Jurkat, Clone E6-1 (cell line): ENCODE data around the gene FILIP1.

ENCODE experiments used
- DNase-seq: peaks from one replicate; pipeline ENCODE4 v3.0.0-alpha.2; 2011; ENCODE audit warnings: low read depth, low spot score
- H3K4me3 ChIP-seq: 2 replicates; pipeline ENCODE4 v1.5.1; 2011; ENCODE audit warnings: mild to moderate bottlenecking, low read length, control low read depth, moderate library complexity

The FILIP1 gene

DNA sequence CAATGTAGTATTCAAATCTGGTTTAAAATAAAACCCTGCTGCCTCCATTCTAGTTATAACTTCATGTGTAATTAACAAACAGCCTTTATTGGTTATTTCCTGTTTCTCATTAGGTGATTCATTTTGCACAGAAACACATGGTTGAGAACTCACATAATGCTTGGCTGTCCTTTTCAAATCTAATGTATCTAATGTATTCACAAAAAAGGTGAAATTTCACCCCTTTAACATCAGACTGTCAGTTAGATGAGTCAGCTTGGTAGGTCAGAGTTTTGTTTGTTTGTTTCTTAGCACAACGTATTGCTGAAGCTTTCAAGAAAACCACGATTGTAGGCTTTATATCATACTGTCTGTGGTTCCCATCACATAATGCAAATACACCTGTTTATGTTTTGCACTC, 130.3 kb downstream of the FILIP1 start:
- no peak for DNase-seq
- H3K4me3 ChIP-seq, result no peak overlapping the region

DNA sequence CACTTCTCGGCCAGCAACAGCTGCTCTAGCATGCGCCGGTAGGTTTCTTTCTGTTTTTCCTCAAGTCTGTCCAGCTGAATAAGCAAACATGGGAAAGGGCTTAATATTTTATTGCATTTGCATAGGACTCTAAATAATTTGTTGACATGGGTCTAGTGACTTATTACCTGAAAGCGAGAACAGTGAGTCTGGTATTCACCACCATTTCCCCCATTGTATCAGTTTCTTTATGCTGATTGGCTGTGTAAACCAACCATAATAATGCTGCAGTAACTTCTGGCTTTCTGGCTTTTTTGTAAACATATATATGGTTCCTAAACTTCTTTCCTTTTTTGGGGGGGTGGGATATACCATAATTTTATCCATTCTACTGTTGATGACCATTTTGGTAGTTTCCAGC, 140.0 kb downstream of the FILIP1 start:
- no peak overlapping the region for H3K4me3 ChIP-seq
- DNase-seq, result no peak

DNA sequence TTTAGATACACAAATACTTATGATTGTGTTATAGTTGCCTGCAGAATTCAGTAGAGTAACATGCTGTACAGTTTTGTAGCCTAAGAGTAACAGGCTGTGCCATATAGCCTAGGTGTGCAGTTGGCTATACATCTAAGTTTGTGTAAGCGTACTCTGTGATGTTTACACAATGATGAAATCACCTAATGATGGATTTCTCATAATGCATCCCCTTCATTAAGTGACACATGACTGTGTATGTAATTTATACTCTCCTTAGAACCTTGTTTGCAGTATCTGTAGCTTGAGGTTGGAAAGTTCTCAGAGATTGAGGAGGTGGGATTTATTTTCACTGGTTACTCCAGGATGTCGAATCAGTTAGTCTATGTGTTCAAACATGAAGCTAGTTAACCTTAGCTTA, 142.0 kb downstream of the FILIP1 start:
- H3K4me3 ChIP-seq, result no peak overlapping the region
- no peak for DNase-seq

DNA sequence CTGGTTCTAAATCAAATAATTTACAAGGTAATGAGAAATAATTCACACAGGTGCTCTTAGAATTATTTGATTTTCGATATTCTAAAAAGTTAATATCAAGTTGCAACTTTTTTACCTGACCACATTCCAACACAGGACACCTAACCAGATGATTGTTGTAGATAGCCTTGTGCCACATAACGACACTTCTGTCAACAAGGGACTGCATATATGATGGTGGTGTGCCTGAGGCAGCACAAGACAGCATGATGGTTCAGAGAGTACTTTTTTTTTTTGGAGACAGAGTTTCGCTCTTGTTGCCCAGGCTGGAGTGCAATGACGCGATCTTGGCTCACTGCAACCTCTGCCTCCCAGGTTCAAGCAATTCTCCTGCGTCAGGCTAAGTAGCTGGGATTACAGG, 142.8 kb downstream of the FILIP1 start:
- no peak overlapping the region for H3K4me3 ChIP-seq
- no peak for DNase-seq

DNA sequence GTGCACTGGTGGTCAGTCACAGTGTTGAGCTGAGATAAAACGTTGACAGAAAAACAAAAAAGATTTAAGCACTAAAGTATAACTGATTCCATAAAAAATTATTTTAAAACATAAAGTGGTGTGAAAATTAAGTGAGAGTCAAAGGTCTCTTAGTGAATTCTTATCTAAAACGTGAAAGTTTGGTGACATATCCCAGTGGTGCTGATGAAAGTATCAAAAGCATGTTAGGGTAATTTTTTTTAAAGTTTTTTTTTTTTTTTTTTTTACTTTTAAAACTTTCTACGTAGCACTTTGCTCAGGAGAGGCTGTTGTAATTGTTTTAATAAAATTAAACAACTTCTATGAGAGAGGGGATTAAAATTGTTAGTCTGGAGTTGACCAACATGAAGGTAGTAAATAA, 143.4 kb downstream of the FILIP1 start:
- H3K4me3 ChIP-seq, result no peak overlapping the region
- no peak for DNase-seq

DNA sequence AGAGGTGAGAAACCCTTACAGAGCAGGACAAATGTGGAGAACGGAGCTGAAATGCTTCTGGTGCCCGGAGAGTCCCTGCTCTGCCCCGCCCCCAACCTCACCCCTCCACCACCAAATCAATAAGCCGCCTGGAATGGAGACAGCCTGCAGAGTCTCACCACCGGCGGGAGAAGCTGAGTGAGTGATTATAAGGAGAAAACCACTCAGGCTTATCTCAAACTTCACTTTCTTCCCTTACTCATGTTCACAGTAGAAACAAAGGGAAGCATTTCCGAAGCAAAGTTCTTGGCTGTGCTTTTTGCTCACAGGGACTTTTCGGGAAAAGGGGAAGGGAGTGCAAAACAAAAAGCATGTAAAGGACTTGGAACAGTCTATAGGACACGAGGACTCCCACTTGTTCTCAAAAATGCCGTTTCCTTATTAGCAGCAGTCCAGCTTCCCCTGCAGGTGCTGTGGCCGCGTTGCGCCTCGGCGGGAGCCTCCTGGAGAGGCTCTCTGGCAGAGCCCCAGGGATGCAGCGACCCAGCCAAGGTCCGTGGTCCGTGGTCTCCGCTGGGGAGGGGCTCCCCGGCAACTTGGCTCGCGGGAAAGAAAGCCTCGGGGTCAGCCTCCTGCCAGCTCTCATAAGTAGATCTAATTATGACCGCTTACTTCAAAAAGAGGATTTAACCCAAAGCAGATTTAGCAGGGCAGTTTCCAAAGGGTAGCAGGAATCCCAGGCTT, 144.2 kb downstream of the FILIP1 start:
- H3K4me3 ChIP-seq, result no peak overlapping the region
- no peak for DNase-seq

DNA sequence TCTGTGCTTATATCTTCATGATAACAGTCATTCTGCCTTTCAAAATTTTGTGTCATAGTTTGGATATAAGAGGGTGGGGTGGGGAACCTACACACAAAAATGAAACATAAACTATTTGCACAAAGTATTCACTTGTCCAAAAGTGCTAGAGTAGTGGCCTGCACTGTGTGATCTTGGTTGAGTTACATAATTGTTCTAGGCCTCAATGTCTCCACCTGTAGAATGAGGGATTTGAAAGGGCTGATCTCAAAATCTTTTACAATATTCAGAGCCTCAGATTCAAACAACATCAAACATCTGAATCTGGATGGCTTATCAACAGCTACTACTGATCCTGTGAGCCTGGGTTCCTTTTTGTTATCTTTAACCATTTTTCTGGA, 144.7 kb downstream of the FILIP1 start:
- no peak overlapping the region for H3K4me3 ChIP-seq
- DNase-seq, result no peak

DNA sequence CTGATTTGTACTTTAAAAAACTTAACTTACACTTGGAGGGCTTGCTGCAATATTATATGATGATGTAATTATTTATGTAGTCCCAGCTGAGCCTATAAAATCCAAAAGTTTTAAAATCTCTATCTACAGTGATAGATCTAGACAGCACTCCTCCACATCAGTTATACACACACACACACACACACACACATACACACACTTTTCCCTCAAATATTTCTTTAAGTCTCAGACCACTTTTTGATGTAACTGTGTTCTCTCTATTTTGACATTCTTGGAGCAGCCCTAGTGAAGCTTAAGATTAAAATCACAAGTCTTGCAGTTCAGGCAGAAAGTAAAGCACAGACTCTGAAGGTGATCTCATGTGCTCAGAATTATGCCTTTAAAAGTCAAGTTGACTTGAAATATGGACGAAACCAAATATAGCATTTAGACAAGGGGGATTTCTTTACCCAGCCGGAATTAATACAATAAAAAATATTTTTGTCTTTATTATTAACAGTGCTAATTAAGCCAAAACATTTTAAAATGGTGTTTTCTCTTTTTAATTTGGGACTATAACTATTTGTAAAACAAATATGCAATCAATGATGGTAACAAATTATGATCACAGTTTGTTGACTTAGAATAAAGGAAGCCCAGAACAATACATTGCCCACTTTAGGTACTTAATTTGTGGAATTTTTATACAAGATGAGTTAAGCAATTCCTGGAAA, 145.5 kb downstream of the FILIP1 start:
- DNase-seq, result no peak
- H3K4me3 ChIP-seq, result no peak overlapping the region

DNA sequence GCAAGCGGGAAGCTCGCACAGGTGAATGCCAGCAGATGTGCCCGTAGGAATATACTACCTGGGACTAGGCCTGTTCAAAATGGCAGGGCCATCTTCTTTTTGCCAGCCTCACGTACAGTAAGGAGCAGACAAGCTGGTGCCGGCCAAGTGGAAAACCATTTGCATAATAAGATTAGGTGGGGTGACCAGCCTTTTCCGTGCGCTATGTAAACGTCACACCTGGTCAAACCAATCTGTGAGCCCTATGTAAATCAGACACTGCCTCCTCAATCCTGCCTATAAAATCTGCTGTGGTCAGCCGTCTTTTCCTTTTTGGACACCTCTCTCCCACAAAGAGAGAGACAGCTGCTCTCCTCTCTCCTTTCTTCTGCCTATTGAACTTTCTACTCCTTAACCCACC, 148.2 kb downstream of the FILIP1 start:
- no peak overlapping the region for H3K4me3 ChIP-seq
- DNase-seq, result no peak

DNA sequence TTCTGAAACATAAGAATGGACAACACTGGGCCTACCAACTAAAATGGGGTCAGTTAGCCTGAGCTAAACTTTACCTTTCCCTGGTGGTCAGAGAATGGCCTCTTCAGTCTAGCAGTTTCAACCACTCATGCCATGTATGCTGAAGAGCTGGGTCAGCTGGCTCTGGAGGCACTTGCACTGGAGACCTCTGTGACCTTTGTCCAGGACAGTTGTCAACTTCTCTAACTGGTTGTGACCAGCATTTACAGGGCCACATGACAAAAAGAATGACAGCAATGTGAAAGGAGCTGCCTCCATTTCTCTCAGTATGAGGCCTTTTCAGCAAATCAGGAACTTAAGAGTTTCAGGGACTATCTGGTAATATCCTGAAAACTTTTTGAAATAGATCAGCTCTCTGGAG, 149.1 kb downstream of the FILIP1 start:
- no peak for DNase-seq
- no peak overlapping the region for H3K4me3 ChIP-seq

DNA sequence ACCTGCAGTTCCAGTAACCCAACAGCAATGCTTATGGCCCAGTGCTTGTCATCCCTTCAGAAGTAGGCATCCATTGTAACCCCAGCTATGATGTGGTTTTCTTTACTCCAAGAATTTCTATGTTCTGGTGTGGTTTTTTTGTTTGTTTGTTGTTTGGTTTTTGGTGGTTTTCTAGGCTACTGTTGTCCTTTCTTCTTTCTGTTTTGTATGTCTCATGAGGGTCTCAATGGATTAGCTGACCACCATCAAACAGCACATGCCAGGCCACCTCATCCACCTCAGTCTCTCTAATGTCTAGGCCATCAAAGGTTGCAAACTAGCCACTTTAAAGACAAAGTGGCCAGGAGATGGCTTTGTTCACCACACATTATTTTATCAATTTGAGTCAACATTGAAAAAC, 149.6 kb downstream of the FILIP1 start:
- DNase-seq, result no peak
- no peak overlapping the region for H3K4me3 ChIP-seq

DNA sequence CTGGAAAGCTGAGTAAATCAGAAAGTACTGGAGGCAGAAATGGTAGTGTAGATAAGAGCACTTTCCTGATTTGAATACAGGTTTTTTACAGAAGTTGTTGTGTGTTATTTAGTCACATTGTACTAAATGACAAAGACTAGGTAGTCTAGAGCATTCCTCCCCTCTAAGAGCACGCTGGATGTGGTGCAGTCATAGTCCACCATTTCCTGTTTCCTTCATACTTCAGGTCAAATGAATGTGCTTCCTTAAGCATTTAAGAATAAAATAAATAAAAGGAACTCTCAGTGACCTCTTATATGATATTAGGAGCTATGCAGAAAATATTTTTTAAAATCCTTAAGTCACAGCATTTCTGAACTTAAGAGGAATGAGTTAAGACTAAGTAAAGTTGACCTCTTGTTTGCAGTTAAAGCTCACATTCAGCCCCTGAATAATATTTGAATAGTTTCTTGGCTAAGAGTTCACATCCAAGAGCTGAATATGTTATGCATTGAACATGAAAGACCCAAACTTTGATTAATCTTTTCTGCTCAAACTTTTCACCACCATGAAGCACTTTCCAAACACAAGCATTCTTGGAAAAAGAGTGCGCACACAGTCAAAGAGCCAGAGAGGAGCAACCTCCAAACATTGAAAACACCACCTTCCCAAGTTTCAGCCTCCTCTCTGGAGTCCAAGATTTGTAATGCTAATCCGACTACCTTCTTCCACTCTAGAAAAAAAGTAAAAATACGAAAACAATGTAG, 155.6 kb downstream of the FILIP1 start:
- no peak overlapping the region for H3K4me3 ChIP-seq
- no peak for DNase-seq

DNA sequence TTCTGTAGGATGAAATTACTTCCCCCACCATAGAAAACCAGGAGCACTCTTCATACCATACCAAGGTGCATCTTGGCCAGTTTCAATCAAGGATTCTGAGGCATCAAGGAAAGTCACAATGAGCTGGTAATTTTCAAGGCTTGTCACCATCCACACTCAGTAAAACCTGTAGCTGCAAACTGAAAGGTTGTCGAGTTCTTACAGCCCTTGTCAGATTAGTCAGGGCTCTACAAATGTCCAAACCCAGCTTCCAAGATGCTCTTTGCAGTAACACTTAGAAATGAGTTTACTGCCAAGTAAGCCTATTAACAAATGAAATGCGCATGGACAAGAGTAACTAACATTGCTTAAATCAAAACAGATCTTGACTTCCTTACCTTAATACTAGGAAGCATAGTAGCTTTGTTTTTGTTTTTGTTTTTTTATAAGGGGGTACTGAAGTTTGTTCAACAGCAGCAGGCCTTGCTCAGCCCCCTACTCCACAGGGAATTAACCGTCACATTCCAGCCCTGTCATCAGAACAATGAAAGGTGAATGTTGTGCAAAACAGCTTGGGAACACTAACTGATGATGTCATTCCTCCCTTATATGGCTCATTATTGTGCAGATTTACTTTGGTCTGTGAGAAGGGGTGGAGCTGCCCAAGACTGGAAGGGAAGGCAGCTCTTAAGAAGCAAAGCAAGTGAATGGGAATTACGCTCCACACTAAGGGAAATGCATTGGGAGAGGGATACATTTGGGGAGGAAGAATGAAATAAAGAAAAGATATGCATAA, 159.1 kb downstream of the FILIP1 start:
- DNase-seq, result no peak
- H3K4me3 ChIP-seq, result no peak overlapping the region

DNA sequence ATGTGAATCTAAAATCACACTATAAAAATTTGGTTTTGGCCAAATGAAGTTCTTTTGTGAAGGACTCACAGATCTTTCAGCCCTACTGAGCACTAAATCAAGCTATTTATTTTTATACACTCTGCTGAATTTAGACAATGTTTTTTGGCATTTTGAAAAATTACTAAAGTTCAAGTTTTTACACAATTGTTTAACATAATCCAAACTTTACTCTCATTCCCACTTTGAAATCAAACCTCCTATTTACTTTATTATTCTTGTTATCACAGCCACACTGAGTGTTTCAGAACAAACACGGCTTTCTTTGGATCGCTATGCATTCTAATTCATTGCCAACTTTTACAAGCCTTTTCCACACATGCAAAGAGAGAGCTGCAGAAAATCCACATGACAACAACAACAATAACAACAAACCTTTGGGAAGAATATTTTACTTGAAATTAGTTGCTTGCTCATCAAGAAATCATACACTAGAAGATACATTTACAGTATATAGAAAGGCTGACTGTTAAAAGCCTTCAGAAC, 159.9 kb downstream of the FILIP1 start:
- H3K4me3 ChIP-seq, result no peak overlapping the region
- DNase-seq, result no peak

DNA sequence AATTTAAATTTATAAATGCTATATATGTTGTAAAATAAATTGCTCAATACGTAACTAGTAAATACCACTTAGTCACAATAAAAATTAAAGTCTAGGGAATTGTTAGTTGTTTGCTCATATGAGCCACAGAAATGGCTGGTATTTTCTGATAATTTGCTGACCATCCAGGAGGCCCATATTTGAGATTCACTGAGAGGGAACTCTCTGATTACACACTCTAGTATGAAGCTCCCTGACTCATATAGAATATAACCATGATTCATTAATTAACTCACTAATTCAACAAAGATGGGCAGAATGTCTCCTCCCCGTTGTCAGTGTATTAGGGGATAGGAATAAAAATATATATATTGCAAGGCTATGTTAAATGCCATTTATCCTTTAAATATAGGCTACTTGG, 162.4 kb downstream of the FILIP1 start:
- no peak for DNase-seq
- H3K4me3 ChIP-seq, result no peak overlapping the region

DNA sequence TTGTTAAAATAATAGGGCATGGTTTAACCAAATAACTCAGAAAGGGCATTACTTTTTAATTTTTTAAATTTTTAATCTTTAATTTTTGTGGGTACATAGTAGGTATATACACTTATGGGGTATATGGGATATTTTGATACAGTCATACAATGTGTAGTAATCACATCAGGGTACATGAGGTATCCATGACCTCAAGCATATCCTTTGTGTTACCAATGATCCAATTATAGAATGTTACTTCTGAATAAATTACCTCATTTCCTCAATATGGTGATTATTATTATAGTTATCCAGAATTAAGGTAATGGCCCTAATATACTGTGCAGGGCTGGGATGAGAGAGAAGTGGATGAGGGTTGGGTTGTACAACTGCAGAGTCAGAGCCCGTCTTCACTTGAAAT, 163.9 kb downstream of the FILIP1 start:
- DNase-seq, result no peak

DNA sequence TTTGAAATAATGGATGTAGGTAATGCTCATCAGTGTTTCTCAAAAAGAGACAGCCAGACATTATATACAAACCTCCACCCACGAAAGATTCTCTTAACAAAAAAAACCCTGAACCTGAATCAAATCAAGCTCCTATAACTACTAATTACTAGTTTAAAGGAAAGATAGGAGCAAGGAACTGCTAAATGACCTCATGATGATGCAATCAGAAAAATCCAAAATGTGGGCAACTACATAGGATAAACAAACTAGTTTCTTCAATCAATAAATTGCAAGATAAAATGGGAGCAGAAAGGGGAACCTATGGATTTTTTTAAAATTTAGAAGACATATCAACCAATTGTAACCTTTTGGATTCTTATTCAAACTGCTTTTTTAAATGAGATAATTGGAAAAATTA, 165.8 kb downstream of the FILIP1 start:
- no peak for DNase-seq
- no peak overlapping the region for H3K4me3 ChIP-seq

More for the DNA sequence above, 163.9 kb downstream of the FILIP1 start:
- no peak overlapping the region for H3K4me3 ChIP-seq

DNA sequence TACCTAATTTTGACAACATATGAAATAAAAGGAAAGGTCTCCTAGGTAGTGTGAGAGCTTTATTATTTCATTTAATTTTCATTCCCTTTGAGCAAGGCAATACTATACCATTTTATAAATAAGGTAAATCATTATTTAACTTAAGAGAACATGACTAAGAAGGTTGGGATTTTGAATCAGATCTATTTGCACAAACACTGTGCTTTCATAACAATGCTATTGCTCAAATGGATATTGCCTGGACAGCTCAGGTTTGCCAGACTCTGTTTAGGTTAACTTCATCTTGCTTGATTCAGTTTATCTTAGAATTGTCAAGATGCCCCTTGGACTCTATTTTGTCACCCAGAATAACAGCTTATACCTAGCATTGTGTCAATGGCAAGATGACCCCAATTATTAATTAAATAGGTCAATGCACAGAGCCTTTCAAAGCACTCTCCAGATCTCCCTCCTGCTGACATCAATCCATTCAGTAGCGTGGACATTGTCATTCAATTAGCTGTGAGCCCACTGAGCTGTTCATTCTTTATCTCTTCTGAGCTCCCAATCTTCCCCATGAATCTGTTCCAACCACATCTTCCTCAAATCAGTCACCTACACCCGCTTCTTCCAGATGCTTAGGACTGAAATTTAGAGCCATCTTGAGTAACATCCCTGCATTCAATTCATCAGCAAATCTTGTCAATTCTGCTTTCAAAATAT, 166.9 kb downstream of the FILIP1 start:
- H3K4me3 ChIP-seq, result no peak overlapping the region
- no peak for DNase-seq

DNA sequence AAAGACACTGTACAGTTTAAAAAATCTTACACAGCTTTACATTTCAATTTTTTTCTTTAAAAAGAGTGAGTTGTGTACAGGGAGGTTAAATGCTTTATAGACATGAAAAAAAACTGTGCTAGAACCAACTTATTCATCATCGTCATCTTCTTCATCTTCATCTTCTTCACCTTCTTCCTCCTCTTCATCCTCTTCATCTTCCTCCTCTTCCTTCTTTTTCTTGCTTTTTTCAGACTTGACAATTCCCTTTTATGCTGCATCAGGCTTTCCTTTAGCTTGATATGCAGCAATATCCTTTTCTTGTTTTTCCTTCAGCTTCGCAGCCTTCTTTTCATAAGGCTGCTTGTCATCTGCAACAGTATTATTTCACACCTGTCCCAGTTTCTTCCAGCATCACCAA, 174.7 kb downstream of the FILIP1 start:
- no peak overlapping the region for H3K4me3 ChIP-seq
- DNase-seq, result no peak
